Measurements from ENCODE around the gene CD151.

The CD151 gene

DNA sequence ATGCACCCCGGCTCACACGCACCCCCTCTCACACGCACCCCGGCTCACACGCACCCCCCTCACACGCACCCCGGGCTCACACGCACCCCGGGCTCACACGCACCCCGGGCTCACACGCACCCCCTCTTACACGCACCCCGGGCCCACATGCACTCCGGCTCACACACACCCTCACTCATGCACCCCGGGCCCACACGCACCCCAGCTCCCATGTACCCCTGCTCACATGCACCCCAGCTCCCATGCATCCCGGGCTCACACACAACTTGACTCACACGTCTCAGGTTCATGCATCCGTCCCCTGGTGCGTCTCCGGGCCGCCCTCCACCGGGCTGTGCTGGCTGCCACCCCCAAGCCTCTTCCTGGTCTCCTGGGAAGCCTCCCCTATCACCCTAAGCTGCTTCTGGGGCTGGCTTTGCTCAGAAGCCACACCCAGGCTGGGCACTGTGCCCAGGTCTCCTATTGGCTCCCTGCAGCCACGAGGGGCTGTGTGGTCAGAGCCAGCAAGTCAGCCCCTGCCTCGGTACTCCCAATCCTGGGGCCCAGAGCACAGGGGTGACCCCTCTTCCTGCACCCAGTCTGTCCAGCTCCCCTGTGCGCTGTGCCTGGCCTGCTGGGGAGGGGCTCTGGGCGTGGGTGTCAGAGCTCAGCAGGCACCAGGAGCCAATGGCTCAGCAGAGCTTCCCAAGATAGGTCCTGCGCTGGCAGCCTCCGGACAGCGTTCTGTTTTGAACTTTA, 26.8 kb downstream of the CD151 start:
- no peak for DNase-seq

DNA sequence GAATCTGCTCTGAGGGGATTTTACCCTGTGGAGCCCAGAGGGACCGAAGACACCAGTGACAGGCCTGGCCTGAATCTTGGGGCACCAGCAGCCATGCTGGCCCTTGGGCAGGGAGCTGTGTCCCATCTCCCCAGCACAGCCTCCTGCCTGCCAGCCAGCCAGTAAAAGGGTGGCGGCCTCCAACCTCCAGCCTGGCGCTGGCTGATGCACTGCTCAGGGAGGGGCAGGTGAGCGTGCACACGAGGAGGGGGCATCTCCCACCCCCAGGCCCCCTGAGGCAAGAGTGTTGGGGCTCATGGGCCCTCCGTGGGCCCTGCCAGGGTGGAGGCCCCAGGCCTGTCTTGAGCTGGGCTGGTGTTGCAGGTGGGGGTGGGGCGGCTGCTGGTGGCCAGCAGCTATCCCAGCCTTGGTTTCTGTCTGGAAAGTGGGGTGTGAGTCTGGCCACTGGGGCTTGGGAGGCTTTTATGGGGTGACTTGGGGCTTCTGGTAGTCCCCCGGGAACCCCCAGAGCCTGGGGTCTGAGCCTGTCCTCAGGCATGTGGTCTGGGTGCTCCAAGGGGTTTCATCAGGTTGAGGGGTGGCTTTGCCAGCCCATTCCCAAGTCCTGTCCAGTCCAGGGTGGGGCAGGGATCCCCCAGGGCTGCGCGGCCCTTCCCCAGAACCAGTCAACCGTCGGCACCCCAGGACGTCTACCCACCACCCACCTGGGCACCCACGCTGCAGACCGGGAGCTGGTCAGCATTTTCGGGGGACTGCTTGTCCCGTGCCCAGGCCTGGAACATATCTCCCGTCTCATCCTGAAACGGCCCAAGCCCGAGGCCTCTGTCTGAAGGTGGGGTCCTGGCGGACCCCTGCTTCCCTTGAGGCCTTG, 27.7 kb downstream of the CD151 start:
- DNase-seq, result no peak

DNA sequence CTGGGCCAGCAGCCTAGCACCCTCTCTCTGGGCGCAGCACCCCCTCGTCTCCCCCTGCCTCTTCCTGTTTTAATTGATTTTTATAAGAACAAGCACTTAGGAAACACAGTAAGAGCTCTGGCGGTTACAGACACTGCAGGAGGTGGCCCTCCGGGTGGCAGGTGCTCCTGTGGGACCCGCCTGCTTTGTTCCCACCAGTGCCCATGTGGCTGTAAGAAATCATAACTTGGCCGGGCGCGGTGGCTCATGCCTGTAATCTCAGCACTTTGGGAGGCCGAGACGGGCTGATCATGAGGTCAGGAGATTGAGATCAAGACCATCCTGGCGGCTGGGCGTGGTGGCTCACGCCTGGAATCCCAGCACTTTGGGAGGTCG, 28.3 kb downstream of the CD151 start:
- DNase-seq, result no peak

DNA sequence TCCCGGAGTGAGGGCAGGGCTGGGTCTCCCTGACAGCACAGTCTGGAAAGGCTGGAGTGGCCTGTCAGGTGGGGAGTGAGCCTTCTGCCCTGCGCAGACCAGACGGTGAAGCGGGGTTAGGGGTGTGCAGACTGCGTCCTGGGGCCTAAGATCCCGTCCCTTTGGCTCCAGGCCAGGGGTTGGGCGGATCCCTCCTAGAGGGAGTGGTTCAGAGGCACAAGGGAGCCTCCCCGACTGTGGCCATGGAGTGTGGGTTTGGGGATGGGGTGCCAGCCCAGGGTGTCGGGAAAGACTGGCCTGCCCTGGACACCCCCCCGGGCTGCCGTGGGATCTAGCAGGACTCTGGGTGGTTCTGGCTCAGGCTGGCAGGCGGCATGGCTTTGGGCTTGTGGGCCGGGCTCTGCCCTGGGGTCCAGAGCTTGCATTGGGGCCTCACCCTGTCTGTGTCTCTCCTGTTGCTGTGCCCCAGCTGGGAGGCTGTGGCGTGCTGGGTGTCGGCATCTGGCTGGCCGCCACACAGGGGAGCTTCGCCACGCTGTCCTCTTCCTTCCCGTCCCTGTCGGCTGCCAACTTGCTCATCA, 29.4 kb downstream of the CD151 start:
- DNase-seq, result no peak

DNA sequence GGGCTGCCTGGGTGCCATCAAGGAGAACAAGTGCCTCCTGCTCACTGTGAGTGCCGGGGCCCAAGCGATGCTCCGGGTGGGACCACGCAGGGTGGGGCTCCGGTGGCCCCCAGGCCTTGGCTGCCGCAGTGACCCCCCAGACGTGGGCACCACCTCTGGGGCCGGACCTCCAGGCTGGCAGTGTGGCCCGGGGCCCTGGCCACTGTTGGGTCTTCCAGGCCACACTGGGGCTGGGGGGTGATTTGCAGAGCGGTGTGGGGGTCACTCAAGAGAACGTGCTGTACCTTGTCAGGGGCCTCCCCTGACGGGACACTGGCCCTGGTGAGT, 29.9 kb downstream of the CD151 start:
- DNase-seq, result no peak

DNA sequence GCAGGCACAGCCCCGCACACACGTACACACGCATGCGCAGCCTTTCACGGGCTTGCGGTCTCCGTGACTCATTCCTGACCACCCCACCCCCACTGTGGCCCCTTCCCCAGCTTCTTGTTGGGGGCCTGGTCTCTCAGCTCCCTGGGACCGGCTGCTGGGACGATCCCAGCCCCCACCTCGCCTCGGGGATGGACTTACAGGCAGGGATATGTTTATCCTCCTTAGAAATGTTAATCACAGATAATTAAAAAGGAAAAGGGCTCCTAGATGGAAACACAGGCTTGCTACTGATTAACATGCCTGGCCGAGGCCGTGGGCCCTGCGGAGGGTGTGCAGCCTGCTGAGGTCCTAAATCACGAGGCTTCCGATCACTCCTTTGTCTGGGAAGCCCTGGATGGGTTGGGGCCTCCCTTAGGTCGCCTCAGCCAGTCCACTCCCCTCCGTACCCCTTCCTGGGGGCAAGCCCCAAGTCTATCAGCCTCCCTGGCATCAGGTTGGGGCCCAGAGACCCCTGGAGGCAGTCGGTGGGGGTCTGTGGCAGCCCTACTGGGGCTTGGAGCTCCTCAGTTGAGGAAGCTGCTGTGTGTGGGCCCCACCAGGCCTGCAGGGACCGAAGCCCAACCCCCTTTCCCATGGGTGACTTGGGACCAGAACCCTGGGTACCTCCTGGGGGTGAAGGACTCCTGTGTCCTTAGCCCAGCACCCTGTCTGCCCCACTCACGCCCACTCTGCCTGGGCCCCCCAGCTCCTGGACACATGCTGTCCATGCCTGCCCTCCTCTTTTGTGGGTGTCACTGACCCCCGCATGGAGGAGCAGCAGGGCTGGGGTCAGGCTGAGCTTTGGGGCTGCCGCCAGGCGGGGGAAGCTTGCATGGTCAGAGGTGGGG, 30.5 kb downstream of the CD151 start:
- DNase-seq, result no peak

DNA sequence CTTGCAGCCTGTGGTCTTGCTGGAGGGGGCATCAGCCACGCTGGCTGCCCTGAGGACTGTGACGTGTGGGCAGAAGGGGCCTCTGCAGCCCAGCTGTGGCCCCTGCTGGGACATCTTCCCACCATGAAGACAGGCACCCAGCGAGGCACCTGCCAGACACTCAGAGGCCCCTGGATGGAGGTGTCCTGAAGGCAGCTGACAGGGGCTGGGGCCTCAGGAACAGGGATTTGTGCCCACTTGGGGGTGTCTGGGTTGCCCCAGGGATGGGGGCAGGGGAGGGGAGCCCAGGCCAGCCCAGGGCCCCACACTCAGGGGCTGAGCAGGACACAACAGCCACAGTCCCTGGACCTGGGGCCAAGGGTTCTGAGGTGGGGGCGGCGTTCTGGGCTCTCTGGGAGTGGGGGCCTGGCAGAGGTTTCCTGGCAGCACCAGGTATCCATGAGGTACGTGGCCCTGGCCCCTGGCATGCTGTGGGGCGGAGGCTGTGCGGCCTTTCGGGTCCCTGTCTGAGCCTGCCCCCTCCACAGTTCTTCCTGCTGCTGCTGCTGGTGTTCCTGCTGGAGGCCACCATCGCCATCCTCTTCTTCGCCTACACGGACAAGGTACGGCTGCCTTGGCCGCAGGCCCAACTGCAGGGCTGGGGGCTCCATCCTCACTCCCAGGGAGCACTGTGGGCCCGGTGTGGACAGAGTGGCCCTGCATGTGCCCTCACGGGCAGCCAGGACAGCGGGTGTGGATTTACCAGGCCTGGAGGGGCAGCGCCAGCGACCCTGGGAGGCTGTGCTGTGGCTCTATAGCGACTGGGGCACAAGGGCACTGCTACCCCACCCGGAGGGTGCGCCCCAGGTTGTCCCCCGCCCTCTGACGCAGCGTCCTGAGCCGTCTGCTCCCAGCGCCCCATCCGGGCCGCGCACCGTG, 31.4 kb downstream of the CD151 start:
- no peak for DNase-seq

DNA sequence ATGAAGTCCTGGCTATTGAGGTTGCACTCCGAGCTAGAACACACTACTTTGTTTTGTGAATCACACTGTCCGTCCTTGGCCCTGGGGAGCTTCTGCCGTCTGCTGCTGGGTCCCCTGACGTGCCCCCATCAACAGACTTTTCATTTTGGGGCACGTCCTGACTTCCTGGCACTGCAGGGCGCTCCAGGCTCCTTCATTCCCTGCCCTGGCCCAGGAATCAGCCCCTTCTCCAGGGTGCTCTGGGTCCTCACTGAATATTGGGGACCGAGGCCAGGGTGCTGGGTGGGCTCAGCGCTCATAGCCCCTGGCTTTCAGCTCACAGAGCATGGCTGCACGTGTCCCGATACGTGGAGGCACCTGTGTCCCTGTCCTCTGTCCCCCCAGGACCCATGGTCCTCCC, 32.1 kb downstream of the CD151 start:
- no peak for DNase-seq

DNA sequence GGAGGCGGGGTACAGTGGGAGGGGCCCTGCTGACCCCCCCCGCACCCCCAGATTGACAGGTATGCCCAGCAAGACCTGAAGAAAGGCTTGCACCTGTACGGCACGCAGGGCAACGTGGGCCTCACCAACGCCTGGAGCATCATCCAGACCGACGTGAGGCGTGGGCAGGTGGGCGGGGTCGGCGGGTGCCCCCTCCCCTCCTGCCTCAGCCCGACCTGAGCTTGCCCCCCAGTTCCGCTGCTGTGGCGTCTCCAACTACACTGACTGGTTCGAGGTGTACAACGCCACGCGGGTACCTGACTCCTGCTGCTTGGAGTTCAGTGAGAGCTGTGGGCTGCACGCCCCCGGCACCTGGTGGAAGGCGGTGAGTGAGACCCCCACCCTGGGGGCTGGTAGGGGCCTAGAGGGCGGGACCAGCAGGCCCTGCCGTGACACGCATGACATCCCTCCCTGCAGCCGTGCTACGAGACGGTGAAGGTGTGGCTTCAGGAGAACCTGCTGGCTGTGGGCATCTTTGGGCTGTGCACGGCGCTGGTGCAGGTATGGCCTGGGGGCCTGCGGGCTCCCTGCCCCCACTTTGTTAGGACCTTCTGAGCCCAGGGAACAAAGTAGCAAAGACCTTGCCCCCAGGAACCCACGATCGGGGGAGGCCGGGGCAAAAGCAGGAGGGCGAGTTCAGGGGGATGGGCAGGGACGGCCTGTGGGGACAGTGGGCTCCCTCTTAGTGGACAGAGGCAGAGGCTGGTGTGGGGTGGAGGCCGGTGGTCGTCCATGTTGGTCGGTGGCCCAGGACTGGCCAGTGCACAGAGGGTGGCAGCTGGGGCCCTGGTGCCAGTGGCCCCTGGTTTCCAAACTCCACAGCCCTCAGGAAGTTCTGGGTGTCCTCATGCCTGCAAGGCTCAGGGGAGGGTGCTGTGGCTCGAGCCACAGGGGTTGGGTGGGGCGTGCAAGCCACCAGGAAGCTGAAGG, 33.0 kb downstream of the CD151 start:
- DNase-seq, result no peak

DNA sequence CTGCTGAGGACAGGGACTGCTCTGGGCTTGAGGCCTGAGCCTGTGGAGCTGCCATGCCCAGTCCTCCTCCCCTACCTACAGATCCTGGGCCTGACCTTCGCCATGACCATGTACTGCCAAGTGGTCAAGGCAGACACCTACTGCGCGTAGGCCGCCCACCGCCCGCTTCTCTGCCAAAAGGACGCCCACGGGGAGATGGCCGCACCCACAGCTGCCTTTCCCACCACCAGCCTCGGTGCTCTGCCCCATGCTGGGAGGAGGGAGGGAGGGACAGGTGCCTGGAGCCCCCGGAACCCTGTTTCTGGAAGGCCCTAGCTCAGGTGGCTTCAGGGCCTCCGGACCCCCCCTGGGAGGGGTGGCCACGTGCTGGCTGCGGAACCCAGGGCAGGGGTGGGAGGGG, 33.7 kb downstream of the CD151 start:
- DNase-seq, result no peak

DNA sequence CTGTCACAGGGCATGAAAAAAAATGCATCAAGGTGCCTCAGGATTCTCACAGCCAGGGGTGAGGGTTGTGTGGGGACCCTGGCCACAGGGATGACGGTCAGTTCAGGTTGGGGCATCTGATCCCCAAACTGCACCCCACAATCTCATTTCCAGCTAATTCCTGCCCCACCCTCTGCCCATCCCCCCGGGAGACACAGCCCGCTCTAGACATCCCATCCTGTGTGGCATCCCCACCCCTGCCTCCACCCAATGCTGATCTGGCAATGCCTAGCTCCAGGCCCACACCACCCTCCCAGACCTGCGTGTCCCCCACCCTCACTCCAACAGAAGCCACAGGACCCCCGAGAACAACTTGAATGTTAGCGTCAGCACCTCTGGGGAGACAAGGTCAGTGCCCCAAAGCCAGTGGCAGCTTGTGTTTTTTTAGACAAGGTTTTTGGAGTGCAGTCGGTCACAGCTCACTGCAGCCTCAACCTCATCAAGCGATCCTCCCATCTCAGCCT, 35.2 kb downstream of the CD151 start:
- no peak for DNase-seq

DNA sequence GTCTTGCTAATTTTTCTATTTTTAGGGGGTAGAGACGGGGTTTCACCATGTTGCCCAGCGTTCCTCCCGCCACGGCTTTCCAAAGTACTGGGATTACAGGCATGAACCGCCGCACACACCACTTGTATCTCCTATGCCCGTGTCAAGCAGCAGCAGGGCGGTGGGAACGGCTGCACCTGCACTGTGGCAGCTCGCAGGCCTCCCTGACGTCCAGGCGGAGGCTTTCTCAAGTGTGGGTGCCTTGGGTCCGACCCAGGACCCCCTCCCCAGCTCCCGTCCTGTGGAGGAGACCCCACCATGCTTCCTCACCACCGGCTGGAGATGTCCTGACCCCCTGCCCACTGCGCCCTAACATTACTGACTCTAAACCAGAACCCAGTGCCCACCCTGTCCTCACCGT, 35.6 kb downstream of the CD151 start:
- DNase-seq, result no peak

DNA sequence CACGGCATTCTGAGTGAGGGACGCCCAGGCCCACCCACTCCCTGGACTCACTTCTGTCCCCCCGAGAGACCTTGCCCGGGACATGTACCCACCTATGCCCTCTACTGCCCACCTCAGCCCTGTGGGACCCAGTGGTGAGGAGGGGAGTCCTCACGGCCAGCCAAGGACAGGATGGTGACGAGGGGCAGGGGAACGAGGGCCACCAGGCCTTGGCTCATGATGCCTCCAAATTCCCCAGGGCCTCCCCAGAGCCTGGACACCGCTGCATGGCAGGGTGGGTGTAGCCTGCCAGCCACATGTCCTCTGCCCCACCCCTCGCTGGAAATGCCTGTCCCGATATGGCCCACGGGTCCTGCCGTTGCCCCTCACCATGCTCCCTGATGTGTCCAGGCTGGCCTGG, 36.0 kb downstream of the CD151 start:
- no peak for DNase-seq

DNA sequence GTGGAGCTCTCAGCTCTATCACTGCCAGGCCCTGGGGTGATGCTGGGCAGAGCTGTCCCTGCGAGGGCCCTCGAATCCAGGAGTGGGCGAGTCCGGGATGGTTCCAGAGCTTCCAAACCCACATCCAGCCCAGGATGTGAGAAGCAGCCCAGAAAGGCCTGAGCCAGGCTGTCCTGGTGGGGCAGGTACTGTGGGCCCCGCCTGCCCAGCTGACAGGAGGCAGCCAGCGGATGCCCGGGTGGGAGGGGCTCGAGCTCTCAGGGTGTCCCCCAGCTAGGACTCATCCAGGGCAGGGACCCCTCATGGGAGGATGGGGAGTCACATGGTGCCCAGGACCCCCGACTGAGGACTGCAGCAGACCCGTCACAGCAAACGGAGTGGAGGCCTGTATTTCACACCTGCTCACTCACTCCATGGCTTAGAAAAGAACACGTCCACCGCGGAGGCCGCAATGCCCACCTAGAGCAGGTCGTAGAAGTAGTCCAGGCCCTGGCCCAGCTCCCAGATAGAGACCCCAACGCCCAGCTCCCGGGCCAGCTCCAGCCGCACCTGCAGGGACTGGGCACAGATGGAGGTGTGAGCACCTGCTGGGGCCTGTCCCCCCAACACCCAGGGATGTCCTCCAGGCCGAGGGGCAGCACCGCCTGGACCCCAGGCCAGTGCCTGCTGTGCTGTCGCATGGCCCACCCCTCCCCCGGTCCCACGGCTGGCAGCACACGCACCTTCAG, 36.8 kb downstream of the CD151 start:
- DNase-seq, result no peak

DNA sequence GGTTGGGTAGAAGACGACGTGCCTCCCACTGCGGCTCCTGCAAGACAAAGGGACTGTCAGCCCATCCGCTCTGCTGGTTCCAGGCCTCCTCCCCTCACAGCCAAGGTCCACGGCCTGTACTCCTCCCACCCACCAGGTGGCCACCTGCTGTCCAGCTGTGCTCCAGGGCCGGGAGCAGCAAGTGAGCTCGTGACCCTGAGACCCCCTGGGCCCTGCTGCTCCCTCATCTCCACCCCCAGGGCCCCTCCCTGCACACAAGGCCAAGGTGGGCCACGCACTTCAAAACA, 37.3 kb downstream of the CD151 start:
- DNase-seq, result no peak

DNA sequence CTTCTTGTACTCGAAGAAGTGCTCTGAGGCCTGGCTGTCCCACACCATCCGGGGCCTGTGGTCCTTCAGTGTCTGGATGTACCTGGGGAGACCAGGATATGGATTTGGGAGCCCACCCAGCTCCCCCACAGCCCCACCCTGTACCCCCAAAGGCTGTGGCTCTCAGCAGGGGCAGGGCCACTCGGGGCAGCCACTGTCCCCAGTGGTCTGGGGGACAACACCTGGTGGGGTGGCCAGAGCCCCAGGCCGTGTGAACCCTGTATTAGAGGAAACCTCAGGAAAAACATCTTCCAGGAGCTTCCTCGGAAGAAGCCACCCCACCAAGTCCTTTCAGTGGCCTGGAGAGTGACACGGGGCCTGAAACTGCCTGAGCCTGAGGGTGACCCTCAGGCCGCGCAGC, 37.7 kb downstream of the CD151 start:
- DNase-seq, result no peak

DNA sequence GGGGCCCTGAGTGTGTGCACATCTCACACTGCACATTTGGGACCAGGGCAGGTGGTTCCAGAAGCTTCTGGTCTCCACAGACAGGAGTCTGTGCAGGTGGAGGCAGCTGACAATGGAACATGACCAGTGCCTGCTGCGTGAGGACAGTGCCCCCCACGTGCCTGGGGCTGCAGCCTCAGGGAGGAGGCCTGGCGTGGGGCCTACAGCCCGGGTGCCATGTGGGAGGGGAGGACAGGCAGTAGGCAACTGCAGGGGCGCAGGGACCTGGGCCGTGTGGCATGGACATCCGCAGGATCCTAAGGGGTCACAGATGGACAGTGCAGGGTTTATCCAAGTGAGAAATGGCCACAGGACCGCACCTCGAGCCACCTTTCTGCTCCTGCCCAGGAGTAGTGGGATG, 38.7 kb downstream of the CD151 start:
- DNase-seq, result no peak

DNA sequence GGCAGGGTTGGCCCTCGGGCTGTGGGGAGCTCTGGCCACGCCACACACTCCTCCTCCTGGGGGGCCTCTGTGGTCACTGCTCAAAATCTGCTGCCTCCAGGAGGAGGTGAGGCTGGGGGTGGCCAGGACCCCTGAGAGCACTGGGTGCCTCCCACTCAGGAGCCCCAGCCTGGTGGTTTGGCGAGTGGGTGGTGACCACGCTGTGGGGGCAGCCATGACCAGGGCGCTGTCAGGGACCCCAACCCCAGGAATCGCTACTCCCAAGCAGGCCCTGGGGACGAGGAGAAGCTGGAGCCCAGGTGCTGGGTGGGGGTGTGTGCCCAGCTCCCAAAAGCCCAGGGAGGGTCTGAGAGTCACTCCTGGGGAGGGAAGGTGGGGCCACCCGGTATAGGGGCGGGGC, 40.0 kb downstream of the CD151 start:
- DNase-seq, result no peak

DNA sequence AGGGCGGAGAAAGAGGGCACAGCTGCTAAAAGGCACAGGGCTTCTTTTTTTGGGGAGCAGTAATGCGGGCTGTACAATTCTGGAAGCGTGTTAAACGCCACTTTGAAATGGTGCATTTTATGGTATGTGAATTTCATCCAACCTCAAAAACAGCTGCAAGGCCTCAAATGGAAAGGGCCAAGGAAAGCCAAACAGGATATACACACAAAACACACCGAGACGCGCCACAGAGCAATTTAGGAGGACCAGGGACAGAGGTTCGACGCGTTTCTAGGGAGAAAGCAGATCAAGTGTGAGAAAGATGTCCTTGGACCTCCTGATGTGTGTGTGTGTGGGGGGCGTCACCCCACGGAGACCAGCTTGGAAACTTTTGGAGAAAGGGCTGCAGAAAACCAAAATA, 41.0 kb downstream of the CD151 start:
- DNase-seq, result no peak

DNA sequence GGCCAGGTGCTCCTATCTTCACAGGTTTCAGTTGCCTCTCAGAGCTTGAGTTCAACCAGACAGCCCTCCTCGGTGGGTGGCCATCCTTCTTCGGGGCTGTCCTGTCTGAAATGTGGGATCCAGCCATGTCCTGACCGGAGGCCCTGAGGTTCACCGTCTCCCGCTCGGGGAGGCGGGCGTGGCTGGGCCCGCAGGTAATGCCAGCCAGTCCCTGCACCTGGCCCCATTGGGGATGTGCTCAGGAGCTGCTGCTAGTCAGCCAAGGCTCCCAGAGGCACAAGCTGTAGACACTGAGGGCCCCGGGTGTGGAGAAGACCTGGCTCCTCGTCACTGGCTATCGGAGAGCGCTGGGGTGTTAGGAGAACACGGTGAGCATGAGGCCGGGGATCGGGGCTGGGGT, 42.5 kb downstream of the CD151 start:
- no peak for DNase-seq

All from activated CD4-positive, alpha-beta T cell treated with anti-CD3 and anti-CD28 coated beads, Interleukin-2, amount 50 U/mL, for 16 hours (primary cell).